Smooth muscle cell (in vitro differentiated cells): ENCODE measurements around the gene KATNIP. TPM values are rescaled to one million over a fixed set of nuclear protein-coding genes. Genes with fewer than 3 reads are reported as not detected.
A peak's percentile ranks its signal among the peaks of the same experiment; 100 is the strongest.

Source experiments
- DNase-seq: peaks from one replicate; lab custom pipeline; 2025; ENCODE audit not compliant: unreplicated experiment; lab: John Stamatoyannopoulos, UW
- H2AFZ ChIP-seq: fragments of 200-600 bp; sonication (generic); 2 replicates; pipeline ENCODE4 v1.6.0; 2016; ENCODE audit warnings: antibody characterized with exemption, low read depth, mild to moderate bottlenecking
- H3F3A ChIP-seq: fragments of 200-600 bp; sonication (generic); 2 replicates; pipeline ENCODE4 v1.6.0; 2017; ENCODE audit warnings: antibody characterized with exemption, low read depth
- H3K27ac ChIP-seq: fragments of 200-600 bp; sonication (generic); 2 replicates; pipeline ENCODE4 v1.5.1; 2016; ENCODE audit warnings: low read depth, mild to moderate bottlenecking
- H3K27me3 ChIP-seq: fragments of 200-600 bp; sonication (generic); 2 replicates; pipeline ENCODE4 v1.6.1; 2016; ENCODE audit warnings: low read depth, mild to moderate bottlenecking
- H3K36me3 ChIP-seq: fragments of 200-600 bp; sonication (generic); 2 replicates; pipeline ENCODE4 v1.5.1; 2016; ENCODE audit warnings: low read depth
- H3K4me1 ChIP-seq: fragments of 200-600 bp; sonication (generic); 2 replicates; pipeline ENCODE4 v1.5.1; 2016; ENCODE audit warnings: low read depth
- H3K4me2 ChIP-seq: fragments of 200-600 bp; sonication (generic); 2 replicates; pipeline ENCODE4 v1.6.0; 2016; ENCODE audit warnings: mild to moderate bottlenecking
- H3K4me3 ChIP-seq: fragments of 200-600 bp; sonication (generic); 2 replicates; pipeline ENCODE4 v1.5.1; 2016; ENCODE audit warnings: mild to moderate bottlenecking
- H3K79me2 ChIP-seq: fragments of 200-600 bp; sonication (generic); 2 replicates; pipeline ENCODE4 v1.6.0; 2016; ENCODE audit warnings: low read depth, mild to moderate bottlenecking
- H3K9ac ChIP-seq: fragments of 200-600 bp; sonication (generic); 2 replicates; pipeline ENCODE4 v1.6.0; 2016; ENCODE audit warnings: low read depth
- H3K9me3 ChIP-seq: fragments of 200-600 bp; sonication (generic); replicated peaks from 2 replicates; pipeline ENCODE4 v1.5.1; 2016; ENCODE audit warnings: low read depth
- H4K20me1 ChIP-seq: fragments of 200-600 bp; sonication (generic); 2 replicates; pipeline ENCODE4 v1.6.0; 2016; ENCODE audit warnings: low read depth
- WGBS: methylation state at CpG from one replicate; pipeline ENCODE4 v1.1.7; 2016; ENCODE audit warnings: low lambda C conversion rate; 5-methylcytosine and 5-hydroxymethylcytosine counted together
- polyA plus RNA-seq: library from polyadenylated mRNA; unstranded; fragments of >200 nt; fragmentation: Nextera tagmentation; extraction: Ambion mirVana; gene quantifications from 2 replicates; pipeline ENCODE4 v1.2.1, GENCODE V29; 2016
- total RNA-seq: library from RNA; depleted of rRNA; stranded (reverse); fragments of >200 nt; gene quantifications from 2 replicates; pipeline ENCODE4 v1.2.3, GENCODE V29; 2014
- TF ChIP-seq, protein P1 (sequence below): fragments of 200-600 bp; sonication (generic); IDR thresholded peaks from 2 replicates; pipeline ENCODE4 v1.5.1; 2017; ENCODE audit warnings: borderline replicate concordance, mild to moderate bottlenecking, antibody characterized with exemption; ENCODE audit not compliant: insufficient read depth, poor library complexity, severe bottlenecking

The KATNIP gene
- total and polyA plus RNA-seq, 2 experiments from 2014 or later: 5.2 to 12.4 TPM

DNA sequence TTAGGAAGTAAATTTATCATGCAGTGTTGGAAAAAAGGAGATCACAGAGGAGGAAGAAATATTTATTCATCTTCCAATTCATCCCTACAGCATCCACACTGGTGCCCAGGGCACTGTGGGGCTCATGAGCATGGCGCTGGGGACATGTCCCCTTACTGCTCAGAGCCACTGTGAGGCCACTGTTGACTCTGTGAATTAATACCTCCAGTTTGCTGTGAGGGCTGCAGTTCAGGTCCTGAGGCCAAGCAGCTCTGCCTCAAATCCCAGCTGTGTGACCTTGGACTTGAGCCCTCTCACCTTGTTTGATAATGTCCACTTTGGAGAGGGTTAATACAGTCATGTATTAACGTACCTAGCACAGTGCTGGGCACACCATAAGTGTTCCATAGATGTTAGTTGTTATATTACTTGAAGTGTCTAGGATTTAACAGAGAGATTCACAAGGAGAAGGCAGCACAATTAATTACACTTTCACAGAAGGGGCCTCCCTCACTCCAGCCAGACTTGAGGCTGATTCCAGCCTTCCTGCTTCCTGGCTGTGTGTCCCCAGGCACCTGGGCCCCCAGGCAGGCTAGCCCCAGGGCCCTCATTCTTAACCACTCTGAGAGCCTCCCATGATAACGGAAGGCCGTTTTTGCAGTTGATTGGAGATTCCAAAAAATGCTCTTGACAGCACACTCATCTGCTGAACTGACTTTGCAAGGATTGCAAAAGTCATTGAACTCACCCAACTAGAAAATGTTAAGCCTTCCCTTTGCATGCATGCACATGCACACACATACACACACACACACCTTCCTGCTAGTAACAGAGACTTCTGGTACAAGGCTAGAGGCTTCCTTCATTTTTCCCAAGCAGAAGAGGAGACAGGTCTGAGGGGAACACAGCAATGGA lies 29.4 kb downstream of the KATNIP start:
- Histone ChIP-seq H3K36me3 (peaks cover 4% of the 10 kb centered on the region), H3K9ac (peak overlapping the region; percentile 15), H3K27me3 (no peaks in the 10 kb centered on the region), H3F3A (no peaks in the 10 kb centered on the region), H4K20me1 (no peaks in the 10 kb centered on the region), H3K4me2 (peak overlapping the region; percentile 22), H2AFZ (no peak overlapping the region), H3K9me3 (no peaks in the 10 kb centered on the region), H3K4me1 (peaks cover 7% of the 10 kb centered on the region), H3K4me3 (no peak overlapping the region), H3K79me2 (no peaks in the 10 kb centered on the region), H3K27ac (peak overlapping the region; percentile 70)
- DNase-seq: no peak
- TF ChIP-seq, protein P1, sequence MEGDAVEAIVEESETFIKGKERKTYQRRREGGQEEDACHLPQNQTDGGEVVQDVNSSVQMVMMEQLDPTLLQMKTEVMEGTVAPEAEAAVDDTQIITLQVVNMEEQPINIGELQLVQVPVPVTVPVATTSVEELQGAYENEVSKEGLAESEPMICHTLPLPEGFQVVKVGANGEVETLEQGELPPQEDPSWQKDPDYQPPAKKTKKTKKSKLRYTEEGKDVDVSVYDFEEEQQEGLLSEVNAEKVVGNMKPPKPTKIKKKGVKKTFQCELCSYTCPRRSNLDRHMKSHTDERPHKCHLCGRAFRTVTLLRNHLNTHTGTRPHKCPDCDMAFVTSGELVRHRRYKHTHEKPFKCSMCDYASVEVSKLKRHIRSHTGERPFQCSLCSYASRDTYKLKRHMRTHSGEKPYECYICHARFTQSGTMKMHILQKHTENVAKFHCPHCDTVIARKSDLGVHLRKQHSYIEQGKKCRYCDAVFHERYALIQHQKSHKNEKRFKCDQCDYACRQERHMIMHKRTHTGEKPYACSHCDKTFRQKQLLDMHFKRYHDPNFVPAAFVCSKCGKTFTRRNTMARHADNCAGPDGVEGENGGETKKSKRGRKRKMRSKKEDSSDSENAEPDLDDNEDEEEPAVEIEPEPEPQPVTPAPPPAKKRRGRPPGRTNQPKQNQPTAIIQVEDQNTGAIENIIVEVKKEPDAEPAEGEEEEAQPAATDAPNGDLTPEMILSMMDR: no peak
- 69% methylated on average over 4 of the region's 4 CpGs for WGBS

DNA sequence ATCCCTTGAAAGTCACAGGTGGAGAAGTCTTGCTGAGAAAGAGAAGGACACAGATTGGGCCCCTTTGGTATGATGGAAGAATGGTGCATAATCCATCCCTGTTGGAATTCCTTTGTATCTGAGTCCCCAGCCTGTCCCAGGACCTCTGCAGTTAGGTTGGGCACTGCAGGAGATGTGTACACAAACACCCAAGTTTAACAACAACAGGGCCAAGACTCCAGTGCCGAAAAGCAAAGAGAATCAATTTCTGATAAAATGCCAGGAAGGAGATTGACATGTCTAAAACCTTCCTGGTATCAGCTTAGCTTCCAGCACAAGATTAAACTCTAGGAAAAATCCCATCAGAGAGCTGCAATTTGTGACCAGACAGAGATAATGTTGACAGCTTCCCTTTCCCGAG lies 32.9 kb downstream of the KATNIP start:
- Histone ChIP-seq H3K9me3 (no peaks in the 10 kb centered on the region), H3K27me3 (no peaks in the 10 kb centered on the region), H3K4me1 (peaks cover 7% of the 10 kb centered on the region), H3K36me3 (peaks cover 4% of the 10 kb centered on the region), H3K27ac (no peak overlapping the region), H3K79me2 (no peaks in the 10 kb centered on the region), H4K20me1 (no peaks in the 10 kb centered on the region), H3K4me2 (no peak overlapping the region), H3F3A (no peaks in the 10 kb centered on the region), H2AFZ (no peak overlapping the region), H3K4me3 (no peak overlapping the region), H3K9ac (no peak overlapping the region)
- WGBS: 20% methylated on average over 2 of the region's 2 CpGs
- DNase-seq: no peak
- TF ChIP-seq, protein P1: no peak

- H3K4me2 ChIP-seq: no peak overlapping the region
- H4K20me1 ChIP-seq: no peaks in the 10 kb centered on the region
- no peak overlapping the region for H2AFZ ChIP-seq
- H3F3A ChIP-seq: no peaks in the 10 kb centered on the region
- no peaks in the 10 kb centered on the region for H3K27me3 ChIP-seq
- DNase-seq: no peak
- 94% methylated on average over 1 of the region's 1 CpG for WGBS
- peaks cover 7% of the 10 kb centered on the region for H3K4me1 ChIP-seq
- no peak overlapping the region for H3K4me3 ChIP-seq
- TF ChIP-seq, protein P1: no peak
- H3K36me3 ChIP-seq: peaks cover 4% of the 10 kb centered on the region
- no peak overlapping the region for H3K27ac ChIP-seq
- H3K9ac ChIP-seq: no peak overlapping the region
- H3K9me3 ChIP-seq: no peaks in the 10 kb centered on the region
- no peaks in the 10 kb centered on the region for H3K79me2 ChIP-seq
Observed at GRCh38 chr16:27583634-27584033, 33.7 kb downstream of the KATNIP start.
